GM18870 (cell line): ENCODE data around the gene VGF.

Experiments
- ATAC-seq: cut with Tn5 transposase; IDR thresholded peaks from one replicate; pipeline ENCODE4 v1.9.1; 2021; ENCODE audit warnings: moderate library complexity; ENCODE audit not compliant: unreplicated experiment

The VGF gene

GRCh38 chr7:101186194-101186593 is 20.8 kb upstream of the VGF start:
- ATAC-seq = no peak

- no peak for ATAC-seq
These were observed 20.0 kb upstream of the VGF start for GRCh38 chr7:101185258-101185839.

- ATAC-seq = no peak
These were observed 14.9 kb upstream of the VGF start, which contains the start of gene NAT16 for GRCh38 chr7:101180130-101180755. TSS of gene NAT16 (minus strand) at chr7:101180293. CDS start at chr7:101174807, 5,486 bp downstream.

- ATAC-seq = no peak
These were observed 14.3 kb upstream of the VGF start for GRCh38 chr7:101179713-101180112.

GRCh38 chr7:101179117-101179516 is 13.7 kb upstream of the VGF start:
- no peak for ATAC-seq

- ATAC-seq = no peak
These were observed 12.3 kb upstream of the VGF start for GRCh38 chr7:101177644-101178043.

- ATAC-seq = no peak
These were observed 10.3 kb upstream of the VGF start for GRCh38 chr7:101175664-101176063.

GRCh38 chr7:101174322-101174854 is 9.0 kb upstream of the VGF start:
- ATAC-seq = no peak

- no peak for ATAC-seq
These were observed 8.4 kb upstream of the VGF start for GRCh38 chr7:101173752-101174244.

GRCh38 chr7:101172854-101173751 is 7.7 kb upstream of the VGF start:
- ATAC-seq = no peak

GRCh38 chr7:101172005-101172853 is 6.9 kb upstream of the VGF start:
- no peak for ATAC-seq

GRCh38 chr7:101171442-101171837 is 6.1 kb upstream of the VGF start:
- no peak for ATAC-seq

- no peak for ATAC-seq
These were observed 5.5 kb upstream of the VGF start for GRCh38 chr7:101170617-101171441.

- ATAC-seq = no peak
These were observed 4.6 kb upstream of the VGF start for GRCh38 chr7:101169838-101170551.

GRCh38 chr7:101169110-101169837 is 3.9 kb upstream of the VGF start:
- ATAC-seq = no peak

GRCh38 chr7:101168412-101169049 is 3.2 kb upstream of the VGF start:
- no peak for ATAC-seq

GRCh38 chr7:101167645-101168411 is 2.5 kb upstream of the VGF start:
- ATAC-seq = no peak
